Endothelial cell of umbilical vein (primary cell): ENCODE data around the gene C1orf226. TPM values are rescaled to one million over a fixed set of nuclear protein-coding genes. Genes with fewer than 3 reads are reported as not detected.

Experiments
- BruUV-seq: library from RNA; stranded (reverse); fragments of 400-500 nt; replicated peaks from 2 replicates; lab custom pipeline; 2021; lab: Mats Ljungman, UMichigan
- CTCF ChIA-PET: fragments of 300-600, 350-600 bp; sonication (Branson Sonifier 250); formaldehyde crosslinking; loops from one replicate; lab custom pipeline; 2021; ENCODE audit warnings: antibody characterized with exemption, inconsistent platforms; lab: Charles Lee
- POLR2A ChIA-PET: fragments of 300-600, 350-600 bp; sonication (Branson Sonifier 250); formaldehyde crosslinking; loops from one replicate; lab custom pipeline; 2021; ENCODE audit warnings: antibody characterized with exemption, inconsistent platforms; lab: Charles Lee
- DNase-seq: peaks from one replicate; pipeline ENCODE4 v3.0.0-alpha.2; 2011; ENCODE audit warnings: low read depth, low spot score
- FAIRE-seq: peaks from 2 replicates; lab custom pipeline; 2011; peaks lifted over from hg19 to GRCh38; lab: Jason Lieb, UNC
- H2AFZ ChIP-seq: 2 replicates; pipeline ENCODE4 v1.6.0; 2012; ENCODE audit warnings: low read depth, low read length, control low read depth, inconsistent platforms
- H3K27ac ChIP-seq: 2 replicates; pipeline ENCODE4 v1.5.1; 2011; ENCODE audit warnings: low read depth, mild to moderate bottlenecking, control low read depth, low read length, moderate library complexity; ENCODE audit not compliant: insufficient read depth
- H3K27me3 ChIP-seq, 2 experiments: 2 replicates each; pipeline versions ENCODE4 v1.6.0 to v1.6.1; 2011; ENCODE audit warnings: low read length in 2 of 2, mixed read lengths in 1 of 2; ENCODE audit not compliant: control insufficient read depth in 2 of 2, insufficient read depth in 2 of 2
- H3K36me3 ChIP-seq, 2 experiments: 2 replicates in 1 of 2; 3 replicates in 1 of 2; pipeline ENCODE4 v1.5.1; 2011; ENCODE audit warnings: low read length in 2 of 2, mild to moderate bottlenecking in 1 of 2, moderate library complexity in 1 of 2; ENCODE audit not compliant: control insufficient read depth in 2 of 2, insufficient read depth in 2 of 2; ENCODE audit errors: extremely low read depth in 1 of 2
- H3K4me1 ChIP-seq: 3 replicates; pipeline ENCODE4 v1.5.1; 2011; ENCODE audit warnings: mild to moderate bottlenecking, low read length; ENCODE audit not compliant: control insufficient read depth, insufficient read depth; ENCODE audit errors: extremely low read depth
- H3K4me2 ChIP-seq: 2 replicates; pipeline ENCODE4 v1.6.1; 2011; ENCODE audit warnings: low read length, control low read depth, mixed read lengths; ENCODE audit not compliant: insufficient read depth
- H3K4me3 ChIP-seq, 3 experiments: fragments of 200-600 bp in 1 of 3; sonication (generic), shearing (Covaris generic) in 1 of 3; replicated peaks in 1 of 3; 2 replicates each; pipeline ENCODE4 v1.5.1; 2011 to 2016; ENCODE audit warnings: control low read depth in 3 of 3, low read length in 3 of 3, mild to moderate bottlenecking in 2 of 3, inconsistent platforms in 1 of 3, low read depth in 1 of 3, moderate library complexity in 1 of 3; ENCODE audit not compliant: insufficient read depth in 1 of 3
- H3K79me2 ChIP-seq: 2 replicates; pipeline ENCODE4 v1.6.0; 2012; ENCODE audit warnings: low read length, inconsistent platforms; ENCODE audit not compliant: control insufficient read depth, insufficient read depth
- H3K9ac ChIP-seq: replicated peaks from 2 replicates; pipeline ENCODE3; 2011; ENCODE audit warnings: low read length, control low read depth; ENCODE audit not compliant: insufficient read depth; ENCODE audit errors: extremely low read depth
- H3K9me1 ChIP-seq: replicated peaks from 3 replicates; pipeline ENCODE4 v1.6.0; 2011; ENCODE audit warnings: mild to moderate bottlenecking, low read length; ENCODE audit not compliant: control insufficient read depth, insufficient read depth; ENCODE audit errors: extremely low read depth
- H3K9me3 ChIP-seq: replicated peaks from 2 replicates; pipeline ENCODE4 v1.5.1; 2012; ENCODE audit warnings: low read length, inconsistent platforms; ENCODE audit not compliant: control insufficient read depth, insufficient read depth
- H4K20me1 ChIP-seq: replicated peaks from 2 replicates; pipeline ENCODE3; 2011; ENCODE audit warnings: mild to moderate bottlenecking, low read length; ENCODE audit not compliant: control insufficient read depth, insufficient read depth; ENCODE audit errors: extremely low read depth
- CTCF ChIP-seq, 2 donors: IDR thresholded peaks; 1 replicate in 1 of 2; 2 replicates in 1 of 2; pipeline ENCODE4 v1.5.1; 2011; ENCODE audit warnings: low read length in 2 of 2, mild to moderate bottlenecking in 2 of 2, moderate library complexity in 2 of 2, control low read depth in 1 of 2, inconsistent platforms in 1 of 2, low read depth in 1 of 2; ENCODE audit not compliant: insufficient read depth in 1 of 2; ENCODE audit errors: extremely low read depth in 1 of 2
- EZH2 ChIP-seq: IDR thresholded peaks from 2 replicates; pipeline ENCODE4 v1.6.1; 2012; ENCODE audit warnings: borderline replicate concordance, low read depth, mild to moderate bottlenecking, moderate library complexity, low read length, inconsistent platforms; ENCODE audit not compliant: severe bottlenecking
- GATA2 ChIP-seq: IDR thresholded peaks from 2 replicates; pipeline ENCODE4 v1.7.0; 2011; ENCODE audit warnings: low read depth, mild to moderate bottlenecking, moderate library complexity, mixed read lengths, low read length; ENCODE audit not compliant: insufficient read length, insufficient read depth
- JUN ChIP-seq: IDR thresholded peaks from 2 replicates; pipeline ENCODE4 v1.6.1; 2011; ENCODE audit warnings: borderline replicate concordance, low read depth; ENCODE audit not compliant: insufficient read length, insufficient read depth
- MAX ChIP-seq: IDR thresholded peaks from 2 replicates; pipeline ENCODE4 v1.6.1; 2011; ENCODE audit not compliant: insufficient read depth, insufficient read length
- POLR2A ChIP-seq: IDR thresholded peaks from 2 replicates; pipeline ENCODE4 v1.6.1; 2012; ENCODE audit warnings: low read depth, mild to moderate bottlenecking, control low read depth, low read length
- POLR2AphosphoS5 ChIP-seq: IDR thresholded peaks from 2 replicates; pipeline ENCODE4 v1.6.1; 2012; ENCODE audit warnings: low read depth, mild to moderate bottlenecking, control low read depth, low read length, moderate library complexity; ENCODE audit not compliant: insufficient read depth
- dilution Hi-C: fragments of 300-500 bp; cut with MboI; formaldehyde crosslinking; loops from one replicate; pipeline ENCODE4 v1.15.0; 2019; ENCODE audit warnings: low sequenced_read_pairs; ENCODE audit not compliant: extremely low pct_ligation_motif_present
- intact Hi-C: fragments of 100-400 bp; cut with micrococcal nuclease; formaldehyde crosslinking; loops from one replicate; pipeline ENCODE4 v1.10.0; 2022
- polyA plus RNA-seq, 4 experiments: library from polyadenylated mRNA; depleted of rRNA in 3 of 4; stranded (reverse) in 3 of 4; unstranded in 1 of 4; fragments of >200 nt; gene quantifications; 2 replicates each; pipeline versions ENCODE4 v1.2.1 to v1.2.3, GENCODE V29; 2011 to 2012; ENCODE audit warnings: missing spikeins in 1 of 4
- total RNA-seq: library from RNA; stranded (reverse); gene quantifications from 2 replicates; pipeline ENCODE4 v1.2.3, GENCODE V29; 2021

The C1orf226 gene
- total and polyA plus RNA-seq, 2 donors (not counting 3 experiments of a cell fraction or from before 2014, with no cell fraction given) = 2.5 to 4.2 TPM

DNA sequence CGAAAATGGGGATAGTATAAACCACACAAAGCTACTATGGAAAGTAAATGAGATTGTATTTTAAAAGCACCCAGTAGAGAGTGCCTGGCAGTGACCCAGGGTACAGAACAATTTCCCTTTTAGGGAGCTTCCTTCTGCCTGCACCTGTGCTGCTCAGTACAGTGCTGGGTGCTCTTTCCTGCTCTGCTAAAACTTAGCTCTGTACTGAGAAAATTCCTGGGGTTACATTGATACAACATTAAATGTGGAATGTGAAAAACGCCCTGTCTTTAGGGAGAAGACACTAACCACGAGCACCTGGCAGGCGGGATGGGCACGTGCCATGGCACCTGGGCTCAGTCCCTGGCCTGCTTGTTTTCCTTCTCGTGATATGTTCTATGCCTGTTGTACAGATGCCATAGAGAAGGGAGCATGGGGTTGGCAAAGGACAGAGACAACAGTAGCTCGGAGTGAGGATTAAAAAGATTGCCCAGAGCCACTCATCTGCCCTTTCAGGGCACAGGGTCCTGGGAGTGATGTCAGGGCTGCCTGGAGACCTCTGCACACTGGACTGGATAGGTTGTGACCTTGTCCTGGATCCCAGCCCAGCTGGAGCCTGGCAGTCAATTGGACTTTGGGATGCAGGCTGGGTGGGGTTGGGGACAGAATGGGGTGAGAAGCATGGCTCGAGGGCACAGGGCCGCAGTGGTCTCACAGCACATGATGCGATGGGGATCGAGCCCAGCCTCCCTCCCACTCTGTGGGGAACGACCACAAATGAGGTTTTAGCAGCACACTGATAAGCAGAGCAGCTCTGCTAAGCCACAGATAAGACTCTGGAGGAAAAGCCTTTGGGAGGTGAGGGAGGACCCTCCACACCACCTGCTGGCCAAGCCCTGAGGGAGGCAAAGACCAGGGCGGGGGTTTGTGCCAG, 9.1 kb upstream of the C1orf226 start:
- Histone ChIP-seq H3K4me1 (no peaks in the 10 kb centered on the region), H3K27ac (no peak overlapping the region), H3K4me2 (no peak overlapping the region), H3K4me3 (no peak overlapping the region), H4K20me1 (no peaks in the 10 kb centered on the region), H3K36me3 (peaks cover 0 to 2% of the 10 kb centered on the region in 2 experiments), H3K79me2 (no peaks in the 10 kb centered on the region), H2AFZ (no peak overlapping the region), H3K9me1 (no peaks in the 10 kb centered on the region), H3K27me3 (no peaks in the 10 kb centered on the region), H3K9me3 (no peaks in the 10 kb centered on the region), H3K9ac (no peak overlapping the region)
- intact Hi-C loops (no loop called here), dilution Hi-C loops (no loop called here)
- FAIRE-seq (no peak), DNase-seq (no peak)
- BruUV-seq = no TSS peak
- POLR2A ChIA-PET = no interaction called here
- CTCF ChIA-PET = interaction anchor here (0.9 to 1.1 kb wide), 4 partner anchors 8 to 316 kb away, joined by 3 to 4 read pairs (median 3); no protein-coding TSS in a partner anchor
- TF ChIP-seq POLR2AphosphoS5 (no peak), CTCF (IDR thresholded peaks at IDR 0.05; ENCODE audit: extremely low read depth in 1 of 2, insufficient read depth in 1 of 2, low read depth in 1 of 2, low read length in 2 of 2) (no peak), GATA2 (no peak), JUN (no peak), POLR2A (no peak), MAX (no peak), EZH2 (no peak)
